ENCODE results near the gene NFATC2. TPM values are rescaled to one million over a fixed set of nuclear protein-coding genes. Genes with fewer than 3 reads are reported as not detected.

The NFATC2 gene
- total RNA-seq, 1 donor from 2014 or later = 2.0 TPM

- DNase-seq (ENCODE audit: low spot score) = no peak
- no peak overlapping the region for H3K4me3 Mint-ChIP-seq (ENCODE audit: unreplicated experiment)
- no peaks in the 10 kb centered on the region for H3K9me3 Mint-ChIP-seq (ENCODE audit: low read depth)
- no peaks in the 10 kb centered on the region for H3K27me3 Mint-ChIP-seq (ENCODE audit: low read depth)
- TF ChIP-seq CTCF (IDR thresholded peaks at IDR 0.05) = no peak
- H3K27ac Mint-ChIP-seq (ENCODE audit: unreplicated experiment) = no peak overlapping the region
- peaks cover 1% of the 10 kb centered on the region for H3K36me3 Mint-ChIP-seq (ENCODE audit: low read depth)
- H3K4me1 Mint-ChIP-seq (ENCODE audit: low read depth) = peaks cover 4% of the 10 kb centered on the region
Observed at GRCh38 chr20:51380401-51381385, 161.8 kb downstream of the NFATC2 start.

GRCh38 chr20:51379601-51380341 is 162.7 kb downstream of the NFATC2 start:
- Mint-ChIP-seq H3K4me1 (ENCODE audit: low read depth) (no peaks in the 10 kb centered on the region), H3K4me3 (ENCODE audit: unreplicated experiment) (no peak overlapping the region), H3K9me3 (ENCODE audit: low read depth) (no peaks in the 10 kb centered on the region), H3K27me3 (ENCODE audit: low read depth) (no peaks in the 10 kb centered on the region), H3K36me3 (ENCODE audit: low read depth) (peaks cover 1% of the 10 kb centered on the region), H3K27ac (ENCODE audit: unreplicated experiment) (no peak overlapping the region)
- no peak for DNase-seq (ENCODE audit: low spot score)
- no peak for TF ChIP-seq CTCF (IDR thresholded peaks at IDR 0.05)

DNA sequence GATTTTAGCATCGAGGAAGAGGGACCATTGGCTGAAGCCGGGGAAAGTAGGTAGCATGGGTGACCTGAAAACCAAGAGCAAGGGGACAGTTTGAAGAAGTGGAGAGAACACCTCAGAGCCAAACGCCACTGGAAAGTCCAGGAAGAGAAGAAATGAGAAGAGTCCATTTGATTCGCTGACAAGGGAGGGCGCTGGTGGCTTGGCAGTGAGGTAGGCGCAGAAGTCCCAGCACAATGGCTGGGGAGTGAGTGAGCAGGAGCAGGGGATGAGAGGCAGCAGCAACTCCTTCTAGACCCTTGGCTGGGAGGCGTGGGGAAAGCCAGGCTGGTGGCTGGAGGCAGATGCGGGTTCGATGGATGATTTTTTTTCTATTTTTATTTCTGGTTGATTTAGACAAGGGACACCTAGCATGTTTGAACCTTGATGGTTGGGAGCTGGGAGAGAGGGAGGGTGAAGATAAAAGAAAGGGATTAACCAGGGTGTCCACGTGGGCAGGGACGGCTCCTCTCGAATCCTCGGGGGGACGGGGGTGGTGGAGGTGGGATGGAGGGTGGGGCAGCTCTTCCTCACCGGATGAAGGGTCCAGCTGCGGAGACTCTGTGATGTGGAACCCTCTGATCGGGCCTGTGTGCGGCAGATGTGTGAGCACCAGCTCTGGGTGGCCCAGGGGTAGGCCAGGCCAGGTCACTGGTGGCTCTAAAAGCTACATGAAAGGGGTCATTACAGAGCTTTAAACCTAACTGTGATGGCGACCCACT is 164.2 kb downstream of the NFATC2 start:
- peak; percentile 42 for TF ChIP-seq CTCF (IDR thresholded peaks at IDR 0.05)
- H3K27ac Mint-ChIP-seq (ENCODE audit: unreplicated experiment) = peak overlapping the region; percentile 49
- DNase-seq (ENCODE audit: low spot score) = no peak
- no peaks in the 10 kb centered on the region for H3K27me3 Mint-ChIP-seq (ENCODE audit: low read depth)
- peaks cover 12% of the 10 kb centered on the region for H3K4me1 Mint-ChIP-seq (ENCODE audit: low read depth)
- H3K36me3 Mint-ChIP-seq (ENCODE audit: low read depth) = peaks cover 1% of the 10 kb centered on the region
- H3K9me3 Mint-ChIP-seq (ENCODE audit: low read depth) = no peaks in the 10 kb centered on the region
- no peak overlapping the region for H3K4me3 Mint-ChIP-seq (ENCODE audit: unreplicated experiment)

GRCh38 chr20:51377132-51377531 is 165.4 kb downstream of the NFATC2 start:
- Mint-ChIP-seq H3K36me3 (ENCODE audit: low read depth) (peaks cover 1% of the 10 kb centered on the region), H3K27me3 (ENCODE audit: low read depth) (no peaks in the 10 kb centered on the region), H3K27ac (ENCODE audit: unreplicated experiment) (no peak overlapping the region), H3K4me1 (ENCODE audit: low read depth) (peaks cover 16% of the 10 kb centered on the region), H3K9me3 (ENCODE audit: low read depth) (no peaks in the 10 kb centered on the region), H3K4me3 (ENCODE audit: unreplicated experiment) (no peak overlapping the region)
- no peak for TF ChIP-seq CTCF (IDR thresholded peaks at IDR 0.05)
- no peak for DNase-seq (ENCODE audit: low spot score)

GRCh38 chr20:51376111-51376510 is 166.4 kb downstream of the NFATC2 start:
- no peak for DNase-seq (ENCODE audit: low spot score)
- no peaks in the 10 kb centered on the region for H3K27me3 Mint-ChIP-seq (ENCODE audit: low read depth)
- H3K27ac Mint-ChIP-seq (ENCODE audit: unreplicated experiment) = no peak overlapping the region
- peaks cover 18% of the 10 kb centered on the region for H3K4me1 Mint-ChIP-seq (ENCODE audit: low read depth)
- H3K9me3 Mint-ChIP-seq (ENCODE audit: low read depth) = no peaks in the 10 kb centered on the region
- no peak for TF ChIP-seq CTCF (IDR thresholded peaks at IDR 0.05)
- peaks cover under 1% of the 10 kb centered on the region for H3K36me3 Mint-ChIP-seq (ENCODE audit: low read depth)
- no peak overlapping the region for H3K4me3 Mint-ChIP-seq (ENCODE audit: unreplicated experiment)

Data from chondrocyte (in vitro differentiated cells).